NCI-H1436 treated with DMSO at 0.1 percent for 48 hours (cell line): ENCODE results near the gene TTC31.

ENCODE experiments used
- DNase-seq: peaks from one replicate; lab custom pipeline; 2025; lab: John Stamatoyannopoulos, UW

The TTC31 gene

DNA sequence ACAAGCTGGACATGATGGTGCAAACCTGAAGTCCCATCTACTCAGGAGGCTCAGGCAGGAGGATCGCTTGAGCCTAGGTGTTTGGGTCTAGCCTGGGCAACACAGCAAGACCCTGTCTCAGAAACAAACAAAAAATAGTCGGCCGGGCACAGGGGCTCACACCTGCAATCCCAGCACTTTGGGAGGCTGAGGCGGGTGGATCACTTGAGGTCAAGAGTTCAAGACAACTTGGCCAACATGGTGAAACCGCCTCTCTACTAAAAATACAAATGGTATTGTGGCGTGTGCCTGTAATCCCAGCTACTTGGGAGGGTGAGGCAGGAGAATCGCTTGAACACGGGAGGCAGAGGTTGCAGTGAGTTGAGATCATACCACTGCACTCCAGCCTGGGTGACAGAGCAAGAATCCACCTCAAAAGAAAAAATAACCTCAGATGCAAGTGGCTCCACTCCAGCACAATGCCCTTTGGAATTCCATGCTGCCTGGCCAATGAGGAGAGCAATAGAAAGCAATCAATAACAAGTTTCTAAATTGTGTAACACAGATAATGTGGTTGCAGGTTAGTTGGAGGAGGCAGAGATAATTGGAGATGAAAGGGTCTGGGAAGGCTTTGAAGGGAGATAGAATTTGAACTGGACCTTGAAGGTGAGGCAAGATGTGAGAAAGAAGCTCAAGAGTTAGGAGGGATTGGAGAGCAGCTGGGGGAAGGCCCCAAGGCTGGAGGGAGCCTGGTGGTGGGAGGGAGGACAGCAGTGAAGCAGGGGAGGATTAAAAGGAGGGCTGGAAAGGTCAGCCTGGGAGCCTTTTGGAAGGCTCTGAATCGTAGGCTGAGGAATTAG, 6.0 kb downstream of the TTC31 start:
- DNase-seq, result no peak

- no peak for DNase-seq
Measured at GRCh38 chr2:74489906-74490305, 7.0 kb downstream of the TTC31 start.

GRCh38 chr2:74491648-74492544, 9.0 kb downstream of the TTC31 start:
- no peak for DNase-seq

- no peak for DNase-seq
Measured at GRCh38 chr2:74493546-74493945, 10.7 kb downstream of the TTC31 start.

DNA sequence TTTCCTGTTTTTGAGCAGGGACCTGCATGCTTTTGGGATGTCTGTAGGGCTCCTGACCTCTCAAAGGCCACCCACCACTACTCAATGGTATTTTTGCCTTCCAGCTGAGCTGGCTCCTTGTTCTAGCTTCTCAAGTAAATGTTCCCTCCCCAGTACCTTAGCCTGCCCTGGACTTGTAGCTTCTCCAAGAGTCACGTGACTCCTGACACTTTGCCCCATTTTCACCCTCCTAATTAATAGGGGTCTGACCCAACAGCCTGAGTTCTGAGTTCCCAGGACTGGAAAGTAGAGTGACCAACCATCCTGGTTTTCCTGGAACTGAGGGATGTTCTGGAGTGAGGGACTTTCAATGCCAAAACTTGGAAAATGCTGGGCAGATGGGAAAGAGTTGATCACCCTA, 12.6 kb downstream of the TTC31 start:
- no peak for DNase-seq

GRCh38 chr2:74496997-74497776, 14.3 kb downstream of the TTC31 start:
- no peak for DNase-seq

DNA sequence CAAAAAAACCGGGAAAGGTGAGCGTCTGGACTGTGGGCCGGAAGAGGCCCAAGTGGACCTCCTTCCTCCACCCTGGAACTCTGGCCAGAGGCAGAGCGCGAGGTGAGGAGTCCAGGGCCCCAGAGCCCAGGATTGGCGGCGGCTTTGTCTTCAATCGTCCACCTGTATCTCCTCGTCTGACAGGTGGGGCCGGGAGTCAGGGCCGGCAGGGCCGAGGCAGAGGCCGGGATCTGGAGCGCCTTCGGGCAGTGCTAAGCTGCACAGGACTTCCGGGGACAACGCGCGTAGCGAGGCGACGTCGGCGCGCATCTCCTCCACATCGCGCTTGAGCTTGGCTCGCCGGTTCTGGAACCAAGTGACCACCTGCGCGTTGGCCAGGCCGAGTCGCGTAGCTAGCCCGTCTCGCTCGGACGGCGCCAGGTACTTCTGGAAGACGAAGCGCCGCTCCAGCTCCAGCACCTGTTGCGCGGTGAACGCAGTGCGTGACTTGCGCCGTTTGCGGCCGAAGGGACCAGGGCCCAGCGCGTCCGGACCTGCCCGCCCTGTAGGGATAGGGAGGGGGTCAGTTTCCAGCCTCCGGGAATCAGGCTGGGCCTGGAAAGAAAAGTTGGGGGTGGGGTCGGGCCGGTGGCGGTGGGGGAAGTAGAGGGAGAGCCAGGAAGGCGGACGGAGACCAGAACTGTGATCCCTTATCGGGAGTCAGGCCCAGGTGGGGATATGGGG, 15.1 kb downstream of the TTC31 start:
- no peak for DNase-seq

DNA sequence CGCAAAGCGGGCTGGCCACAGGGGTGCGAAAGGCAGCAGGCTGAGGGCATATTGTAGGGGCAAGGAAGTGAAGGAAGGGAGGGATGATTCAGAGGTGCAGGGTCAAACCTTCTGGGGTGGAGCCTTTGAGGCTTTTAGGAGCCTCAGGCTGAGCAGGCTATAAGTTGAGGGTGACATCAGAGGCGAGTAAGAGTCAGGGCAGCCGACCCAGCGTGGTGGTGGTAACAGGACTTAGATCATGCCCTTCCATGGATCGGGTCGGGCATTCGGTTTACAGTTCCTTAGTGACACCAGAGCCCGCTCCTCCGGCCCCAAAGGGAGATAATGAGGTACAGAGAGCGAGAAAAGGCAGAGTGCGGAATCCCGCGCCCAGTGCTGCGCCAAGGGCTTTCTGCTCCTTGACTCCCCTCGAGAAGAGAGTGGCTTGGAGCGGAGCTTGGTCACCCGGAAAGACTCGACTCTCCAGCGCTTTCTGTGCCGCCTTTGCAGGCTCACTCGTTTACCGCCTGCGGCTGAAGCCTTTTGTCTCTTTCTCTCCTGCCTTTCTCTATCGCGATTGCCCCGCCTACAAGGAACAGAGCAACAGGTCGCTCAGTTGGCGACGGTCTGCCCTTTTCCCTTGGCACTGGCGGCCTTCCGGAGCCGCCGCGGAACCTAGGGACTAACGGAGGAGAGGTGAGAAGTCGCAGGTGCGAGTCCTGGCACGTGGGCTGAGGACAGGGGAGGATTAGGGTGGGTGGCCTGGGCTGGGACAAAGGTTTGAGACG, 15.8 kb downstream of the TTC31 start:
- no peak for DNase-seq

DNA sequence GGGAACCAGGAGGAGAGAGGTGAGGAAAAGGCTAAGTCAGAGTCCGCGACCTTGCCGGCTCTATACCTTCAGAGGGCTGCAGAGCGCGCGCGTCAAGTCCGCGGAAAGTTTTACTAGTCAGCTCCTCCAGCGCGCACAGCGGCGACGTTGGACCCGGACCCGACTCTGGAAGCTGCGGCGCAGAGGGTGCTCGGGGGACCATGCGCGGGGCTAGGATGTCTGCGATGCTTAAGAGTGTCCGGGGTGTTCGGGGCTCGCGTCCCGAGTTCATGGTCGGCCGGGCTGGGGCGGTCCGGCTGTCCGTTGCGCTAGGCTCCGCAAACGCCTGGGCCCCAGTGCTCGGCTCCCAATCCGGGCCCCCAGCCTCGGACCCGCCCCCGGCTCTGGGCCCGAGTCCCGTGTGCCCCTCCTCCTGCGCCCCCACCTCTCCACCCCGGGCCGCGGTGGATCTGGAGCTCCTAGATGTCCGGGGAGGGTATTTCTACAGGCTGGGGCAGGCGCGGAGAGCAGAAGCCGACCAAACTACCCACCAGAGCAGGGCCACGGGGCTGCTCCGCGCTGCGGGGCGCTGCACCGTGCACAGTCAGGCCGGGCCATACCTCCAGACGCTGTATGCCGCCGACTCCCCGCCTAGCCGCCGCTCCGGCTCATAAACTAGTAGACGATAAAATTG, 16.5 kb downstream of the TTC31 start, which contains the start of gene LBX2:
Gene LBX2 (minus strand): TSS at position 337 of the 673 bp plus-strand sequence. CDS start 66 bp downstream, at position 271.
- DNase-seq, result no peak

GRCh38 chr2:74499940-74500577, 17.2 kb downstream of the TTC31 start:
- no peak for DNase-seq

DNA sequence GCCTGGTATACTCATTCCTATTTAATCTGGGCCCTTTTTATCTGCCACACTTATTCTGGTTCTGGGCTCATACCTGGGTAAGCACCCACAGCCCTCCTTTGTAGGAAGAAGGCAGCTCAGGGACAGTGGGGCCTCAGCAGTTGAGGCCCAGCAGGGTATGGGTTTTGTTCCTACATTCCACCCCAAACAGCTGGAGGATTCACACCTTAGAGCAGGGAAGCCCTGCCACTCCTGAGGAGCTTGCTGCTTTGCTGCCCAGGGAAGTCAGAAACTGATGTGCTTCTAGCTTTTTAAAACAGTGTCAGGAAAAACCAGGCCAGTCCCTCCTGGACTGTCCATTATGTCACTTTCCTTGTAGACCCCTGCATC, 17.7 kb downstream of the TTC31 start:
- no peak for DNase-seq

- no peak for DNase-seq
Measured at GRCh38 chr2:74501335-74502071, 18.6 kb downstream of the TTC31 start.

GRCh38 chr2:74502147-74502719, 19.4 kb downstream of the TTC31 start:
- DNase-seq, result no peak

DNA sequence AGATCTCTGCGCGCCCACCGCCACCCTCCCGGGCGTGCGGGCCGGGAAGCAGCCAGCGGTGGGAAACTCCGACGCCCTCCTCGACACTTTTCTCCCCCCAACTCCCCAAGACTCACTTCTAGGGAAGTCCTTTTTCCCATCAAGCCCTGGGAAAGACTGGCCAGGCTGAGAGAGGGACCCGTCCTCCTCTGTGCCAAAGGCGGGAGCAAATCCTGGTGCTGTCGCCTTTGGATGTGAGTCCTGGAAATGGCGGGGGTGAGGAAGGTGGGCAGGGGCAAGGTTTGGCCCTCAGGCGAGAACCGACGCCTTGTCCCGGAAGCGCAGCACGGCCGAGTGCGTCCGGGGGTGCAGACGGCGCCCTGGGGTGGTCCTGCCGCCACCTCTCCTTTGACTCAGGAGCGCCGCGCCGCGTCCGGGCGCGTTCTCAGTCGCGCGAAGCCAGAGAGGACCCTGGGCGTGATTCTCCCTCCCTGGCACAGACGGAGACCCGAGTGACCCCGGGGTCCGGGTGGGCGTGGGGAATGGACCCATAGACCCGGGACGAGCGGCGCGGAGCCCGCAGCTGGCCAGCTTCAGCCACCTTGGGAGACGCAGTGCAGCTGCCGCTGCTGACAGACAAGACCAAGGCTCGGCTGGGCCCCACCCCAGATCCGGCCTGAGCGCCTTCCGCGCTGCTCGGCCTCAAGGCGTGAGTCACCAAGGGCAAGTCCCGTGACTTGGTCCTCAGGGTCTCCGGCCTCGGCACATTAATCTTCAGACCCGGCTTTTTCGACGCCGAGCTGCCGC, 20.0 kb downstream of the TTC31 start:
- no peak for DNase-seq

DNA sequence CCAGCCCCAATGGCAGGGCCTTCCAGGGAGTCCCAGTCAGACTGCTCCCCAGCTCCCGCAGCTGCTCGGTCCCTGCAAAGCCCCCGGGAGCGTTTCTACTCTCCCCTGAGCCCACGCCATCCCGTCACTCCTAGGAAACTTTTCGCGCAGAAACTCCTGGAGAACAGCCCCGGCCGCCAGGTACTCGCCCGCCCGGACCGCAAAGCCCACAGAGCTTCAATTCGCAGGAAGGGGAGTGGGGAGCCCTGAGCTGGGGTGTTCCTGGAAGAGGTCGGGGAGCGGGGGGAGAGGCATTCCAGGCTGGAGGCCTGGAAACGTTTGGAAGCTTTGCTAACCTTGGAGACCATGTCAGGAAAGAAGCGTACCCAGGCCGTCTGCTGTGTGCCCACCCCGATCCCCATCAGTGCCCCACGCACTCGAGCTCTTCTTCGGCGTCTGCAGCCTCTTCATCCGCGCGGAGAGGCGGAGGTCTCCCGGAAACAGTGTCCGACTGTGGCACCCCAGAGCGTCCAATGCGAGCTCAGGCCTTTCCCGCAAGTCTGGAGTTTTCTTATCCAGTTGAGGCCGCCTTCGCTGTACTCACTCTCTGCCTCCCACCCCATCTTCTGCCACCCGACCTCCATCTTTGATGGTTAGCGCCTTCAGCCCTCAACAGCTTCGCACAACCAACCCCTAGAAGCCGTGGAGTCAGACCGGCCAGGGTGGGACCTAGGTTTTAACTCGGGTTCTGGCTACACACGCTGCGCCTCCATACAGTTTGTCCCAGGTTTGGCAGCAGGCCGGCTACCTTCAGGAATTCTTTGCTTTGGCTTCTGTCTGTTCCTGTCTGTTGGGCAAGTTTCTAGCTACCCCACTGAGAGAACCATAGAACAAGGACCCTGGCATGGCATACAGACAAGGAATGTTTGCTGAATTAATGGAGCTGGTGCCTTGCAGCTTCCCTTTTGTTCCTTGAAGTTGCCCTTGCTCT, 20.9 kb downstream of the TTC31 start:
- DNase-seq, result no peak

- no peak for DNase-seq
Measured at GRCh38 chr2:74504591-74504990, 21.7 kb downstream of the TTC31 start.
